ENCODE data around the gene ZNF862. TPM values are rescaled to one million over a fixed set of nuclear protein-coding genes. Genes with fewer than 3 reads are reported as not detected.

The ZNF862 gene
- polyA plus RNA-seq, 1 experiment: 11.5 TPM

DNA sequence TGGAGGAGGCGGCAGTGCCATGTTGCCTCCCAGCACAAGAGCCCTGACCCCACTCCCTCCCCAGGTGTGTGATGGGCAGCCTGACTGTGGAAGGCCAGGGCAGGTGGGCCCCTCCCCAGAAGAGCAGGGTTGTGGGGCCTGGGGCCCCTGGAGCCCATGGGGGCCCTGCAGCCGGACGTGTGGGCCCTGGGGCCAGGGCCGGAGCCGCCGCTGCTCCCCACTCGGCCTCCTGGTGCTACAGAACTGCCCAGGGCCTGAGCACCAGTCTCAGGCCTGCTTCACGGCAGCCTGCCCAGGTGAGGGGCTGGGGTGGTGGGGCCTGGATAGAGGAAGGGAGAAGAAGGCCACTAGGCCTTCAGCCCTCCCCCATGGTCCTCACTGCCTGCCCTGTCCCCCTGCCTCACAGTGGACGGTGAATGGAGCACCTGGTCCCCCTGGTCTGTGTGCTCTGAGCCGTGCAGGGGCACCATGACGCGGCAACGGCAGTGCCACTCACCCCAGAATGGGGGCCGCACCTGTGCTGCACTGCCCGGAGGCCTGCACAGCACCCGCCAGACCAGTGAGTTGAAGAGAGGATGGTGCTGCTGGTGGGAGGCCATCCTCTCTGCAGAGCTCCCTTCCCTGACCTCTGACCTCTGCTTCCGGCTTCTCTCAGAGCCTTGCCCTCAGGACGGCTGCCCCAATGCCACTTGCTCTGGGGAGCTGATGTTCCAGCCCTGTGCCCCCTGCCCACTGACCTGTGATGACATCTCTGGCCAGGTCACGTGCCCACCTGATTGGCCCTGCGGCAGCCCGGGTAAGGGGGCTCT lies 46.6 kb upstream of the ZNF862 start:
- TF ChIP-seq, protein P1, sequence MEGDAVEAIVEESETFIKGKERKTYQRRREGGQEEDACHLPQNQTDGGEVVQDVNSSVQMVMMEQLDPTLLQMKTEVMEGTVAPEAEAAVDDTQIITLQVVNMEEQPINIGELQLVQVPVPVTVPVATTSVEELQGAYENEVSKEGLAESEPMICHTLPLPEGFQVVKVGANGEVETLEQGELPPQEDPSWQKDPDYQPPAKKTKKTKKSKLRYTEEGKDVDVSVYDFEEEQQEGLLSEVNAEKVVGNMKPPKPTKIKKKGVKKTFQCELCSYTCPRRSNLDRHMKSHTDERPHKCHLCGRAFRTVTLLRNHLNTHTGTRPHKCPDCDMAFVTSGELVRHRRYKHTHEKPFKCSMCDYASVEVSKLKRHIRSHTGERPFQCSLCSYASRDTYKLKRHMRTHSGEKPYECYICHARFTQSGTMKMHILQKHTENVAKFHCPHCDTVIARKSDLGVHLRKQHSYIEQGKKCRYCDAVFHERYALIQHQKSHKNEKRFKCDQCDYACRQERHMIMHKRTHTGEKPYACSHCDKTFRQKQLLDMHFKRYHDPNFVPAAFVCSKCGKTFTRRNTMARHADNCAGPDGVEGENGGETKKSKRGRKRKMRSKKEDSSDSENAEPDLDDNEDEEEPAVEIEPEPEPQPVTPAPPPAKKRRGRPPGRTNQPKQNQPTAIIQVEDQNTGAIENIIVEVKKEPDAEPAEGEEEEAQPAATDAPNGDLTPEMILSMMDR (IDR thresholded peaks at IDR 0.05; ENCODE audit: low read depth, low read length): no peak
- POLR2A ChIA-PET: no interaction called here
- CTCF ChIA-PET: interaction anchor here (1.0 kb wide), 1 partner anchor 9 kb away, joined by 3 read pairs; no protein-coding TSS in a partner anchor
- Histone ChIP-seq H3K27ac (ENCODE audit: low read depth, low read length) (no peak overlapping the region), H3K9me3 (ENCODE audit: control insufficient read depth, insufficient read depth, low read length) (no peaks in the 10 kb centered on the region; the same call in 1 of the 2 replicates), H3K27me3 (ENCODE audit: control insufficient read depth, insufficient read depth, low read length) (peaks cover 23% of the 10 kb centered on the region), H3K4me3 (ENCODE audit: low read depth, low read length) (no peak overlapping the region)
- DNase-seq (ENCODE audit: low read depth, low spot score): no peak

DNA sequence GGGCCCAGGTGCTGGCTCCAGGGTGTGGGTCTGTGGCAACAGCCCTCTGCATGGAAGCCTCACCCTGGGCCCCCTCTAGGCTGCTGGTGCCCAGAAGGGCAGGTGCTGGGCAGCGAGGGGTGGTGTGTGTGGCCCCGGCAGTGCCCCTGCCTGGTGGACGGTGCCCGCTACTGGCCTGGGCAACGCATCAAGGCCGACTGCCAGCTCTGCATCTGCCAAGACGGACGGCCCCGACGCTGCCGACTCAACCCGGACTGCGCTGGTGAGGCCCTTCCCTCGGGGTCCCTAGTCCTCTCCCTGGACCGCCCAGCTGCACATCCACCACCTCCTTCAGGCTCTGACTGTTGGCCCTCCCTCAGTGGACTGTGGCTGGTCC lies 46.0 kb upstream of the ZNF862 start:
- TF ChIP-seq, protein P1 (IDR thresholded peaks at IDR 0.05; ENCODE audit: low read depth, low read length): no peak
- Histone ChIP-seq H3K4me3 (ENCODE audit: low read depth, low read length) (no peak overlapping the region), H3K27ac (ENCODE audit: low read depth, low read length) (no peak overlapping the region), H3K27me3 (ENCODE audit: control insufficient read depth, insufficient read depth, low read length) (peaks cover 23% of the 10 kb centered on the region), H3K9me3 (ENCODE audit: control insufficient read depth, insufficient read depth, low read length) (no peaks in the 10 kb centered on the region; the same call in 1 of the 2 replicates)
- DNase-seq (ENCODE audit: low read depth, low spot score): no peak
- POLR2A ChIA-PET: no interaction called here
- CTCF ChIA-PET: interaction anchor here (1.0 kb wide), 1 partner anchor 9 kb away, joined by 3 read pairs; no protein-coding TSS in a partner anchor

DNA sequence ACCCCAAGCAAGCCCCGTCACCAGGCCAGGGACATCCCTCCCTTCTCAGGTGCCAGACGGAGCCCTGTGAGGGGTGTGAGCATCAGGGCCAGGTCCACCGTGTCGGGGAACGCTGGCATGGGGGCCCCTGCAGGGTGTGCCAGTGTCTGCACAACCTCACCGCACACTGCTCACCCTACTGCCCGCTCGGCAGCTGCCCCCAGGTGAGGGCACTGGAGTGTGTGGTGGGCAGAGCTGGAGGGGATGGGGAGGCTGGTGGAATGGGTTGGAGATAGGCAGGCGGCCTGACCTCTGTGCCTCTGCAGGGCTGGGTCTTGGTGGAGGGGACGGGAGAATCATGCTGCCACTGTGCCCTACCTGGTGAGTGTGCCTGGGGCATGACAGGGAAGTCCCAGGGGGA lies 44.9 kb upstream of the ZNF862 start:
- Histone ChIP-seq H3K27me3 (ENCODE audit: control insufficient read depth, insufficient read depth, low read length) (peaks cover 14% of the 10 kb centered on the region), H3K4me3 (ENCODE audit: low read depth, low read length) (no peak overlapping the region), H3K27ac (ENCODE audit: low read depth, low read length) (no peak overlapping the region), H3K9me3 (ENCODE audit: control insufficient read depth, insufficient read depth, low read length) (no peaks in the 10 kb centered on the region; the same call in 1 of the 2 replicates)
- CTCF ChIA-PET: no interaction called here
- POLR2A ChIA-PET: no interaction called here
- TF ChIP-seq, protein P1 (IDR thresholded peaks at IDR 0.05; ENCODE audit: low read depth, low read length): no peak
- DNase-seq (ENCODE audit: low read depth, low spot score): no peak

DNA sequence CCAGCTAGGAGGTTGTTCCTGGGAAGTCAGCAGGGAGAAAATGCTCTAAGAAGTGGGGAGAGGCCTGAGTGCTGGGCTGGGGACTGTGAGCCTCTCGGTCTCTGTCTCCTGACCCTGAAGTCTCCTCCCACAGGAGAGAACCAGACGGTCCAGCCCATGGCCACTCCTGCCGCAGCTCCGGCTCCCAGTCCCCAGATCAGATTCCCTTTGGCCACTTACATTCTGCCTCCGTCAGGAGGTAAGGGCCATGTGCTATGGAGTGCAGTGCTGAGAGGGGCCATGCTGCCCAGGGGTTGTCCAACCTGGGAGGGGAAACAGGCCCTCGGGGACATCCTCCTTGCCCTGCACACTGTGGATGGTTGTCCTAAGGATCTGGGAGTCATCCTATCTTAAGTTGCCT lies 43.5 kb upstream of the ZNF862 start:
- TF ChIP-seq, protein P1 (IDR thresholded peaks at IDR 0.05; ENCODE audit: low read depth, low read length): no peak
- Histone ChIP-seq H3K27me3 (ENCODE audit: control insufficient read depth, insufficient read depth, low read length) (peaks cover 8% of the 10 kb centered on the region), H3K27ac (ENCODE audit: low read depth, low read length) (no peak overlapping the region), H3K9me3 (ENCODE audit: control insufficient read depth, insufficient read depth, low read length) (no peaks in the 10 kb centered on the region; the same call in 1 of the 2 replicates), H3K4me3 (ENCODE audit: low read depth, low read length) (no peak overlapping the region)
- DNase-seq (ENCODE audit: low read depth, low spot score): no peak
- POLR2A ChIA-PET: no interaction called here
- CTCF ChIA-PET: no interaction called here

DNA sequence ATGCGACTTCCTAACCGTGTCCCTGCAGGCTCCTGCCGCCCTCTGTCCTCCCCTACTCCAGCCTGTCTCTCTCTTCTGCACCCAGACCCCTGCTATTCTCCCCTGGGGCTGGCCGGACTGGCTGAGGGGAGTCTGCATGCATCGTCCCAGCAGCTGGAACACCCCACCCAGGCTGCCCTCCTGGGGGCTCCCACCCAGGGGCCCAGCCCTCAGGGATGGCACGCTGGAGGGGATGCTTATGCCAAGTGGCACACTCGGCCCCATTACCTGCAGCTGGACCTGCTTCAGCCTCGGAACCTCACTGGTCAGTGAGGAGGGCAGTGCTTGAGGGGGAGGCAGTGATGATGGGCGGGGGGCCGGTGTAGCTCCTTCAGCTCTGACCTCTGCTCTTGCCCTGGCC lies 43.0 kb upstream of the ZNF862 start:
- Histone ChIP-seq H3K9me3 (ENCODE audit: control insufficient read depth, insufficient read depth, low read length) (no peaks in the 10 kb centered on the region; the same call in 1 of the 2 replicates), H3K27me3 (ENCODE audit: control insufficient read depth, insufficient read depth, low read length) (peaks cover 6% of the 10 kb centered on the region), H3K27ac (ENCODE audit: low read depth, low read length) (no peak overlapping the region), H3K4me3 (ENCODE audit: low read depth, low read length) (no peak overlapping the region)
- TF ChIP-seq, protein P1 (IDR thresholded peaks at IDR 0.05; ENCODE audit: low read depth, low read length): no peak
- no peak for DNase-seq (ENCODE audit: low read depth, low spot score)
- ChIA-PET POLR2A (no interaction called here), CTCF (no interaction called here)
